IPS-18a (cell line): ENCODE results near the gene PTK7.
A peak's percentile ranks its signal among the peaks of the same experiment; 100 is the strongest.

Experiments
- H3K27ac ChIP-seq: one replicate; pipeline ENCODE4 v1.5.1; 2013; ENCODE audit warnings: low read length
- H3K27me3 ChIP-seq: one replicate; pipeline ENCODE4 v1.6.1; 2013; ENCODE audit warnings: mild to moderate bottlenecking, low read length; ENCODE audit not compliant: control insufficient read depth, insufficient read depth
- H3K36me3 ChIP-seq: one replicate; pipeline ENCODE4 v1.6.1; 2013; ENCODE audit warnings: low read depth, low read length; ENCODE audit not compliant: control insufficient read depth
- H3K4me1 ChIP-seq: one replicate; pipeline ENCODE4 v1.6.1; 2013; ENCODE audit warnings: low read depth, low read length; ENCODE audit not compliant: control insufficient read depth
- H3K4me3 ChIP-seq: one replicate; pipeline ENCODE4 v1.5.1; 2013; ENCODE audit warnings: low read length
- H3K9ac ChIP-seq: one replicate; pipeline ENCODE4 v1.6.1; 2013; ENCODE audit warnings: mild to moderate bottlenecking, low read length, moderate library complexity
- H3K9me3 ChIP-seq: one replicate; pipeline ENCODE4 v1.6.1; 2013; ENCODE audit warnings: low read depth, low read length; ENCODE audit not compliant: control insufficient read depth

PTK7 gene

DNA sequence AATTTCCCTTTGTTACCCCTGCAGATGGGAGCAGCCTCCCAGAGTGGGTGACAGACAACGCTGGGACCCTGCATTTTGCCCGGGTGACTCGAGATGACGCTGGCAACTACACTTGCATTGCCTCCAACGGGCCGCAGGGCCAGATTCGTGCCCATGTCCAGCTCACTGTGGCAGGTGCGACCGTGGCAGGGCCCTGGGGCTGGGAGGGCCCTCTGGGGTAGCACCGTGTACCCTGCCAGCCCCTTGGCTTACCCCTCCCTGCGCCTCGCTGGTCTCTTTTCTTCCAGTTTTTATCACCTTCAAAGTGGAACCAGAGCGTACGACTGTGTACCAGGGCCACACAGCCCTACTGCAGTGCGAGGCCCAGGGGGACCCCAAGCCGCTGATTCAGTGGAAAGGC, 65.5 kb downstream of the PTK7 start:
- no peak overlapping the region for H3K27ac ChIP-seq

DNA sequence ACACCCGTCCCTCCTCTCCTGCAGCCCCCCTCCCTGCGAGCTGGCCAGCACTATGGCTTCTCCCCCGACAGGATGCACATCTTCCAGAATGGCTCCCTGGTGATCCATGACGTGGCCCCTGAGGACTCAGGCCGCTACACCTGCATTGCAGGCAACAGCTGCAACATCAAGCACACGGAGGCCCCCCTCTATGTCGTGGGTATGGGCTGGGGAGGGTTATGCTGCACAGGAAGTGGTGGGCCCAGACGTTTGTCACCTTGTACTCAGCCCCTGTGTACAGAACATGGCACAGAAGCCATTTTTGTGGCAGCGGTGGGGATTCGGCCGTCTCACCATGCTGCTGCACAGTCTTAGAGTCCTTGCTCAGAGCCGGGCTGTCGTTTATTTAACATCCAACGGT, 66.0 kb downstream of the PTK7 start:
- Histone ChIP-seq H3K27ac (no peak overlapping the region), H3K27me3 (no peaks in the 10 kb centered on the region), H3K9ac (no peak overlapping the region), H3K4me3 (no peak overlapping the region), H3K4me1 (peaks cover 6% of the 10 kb centered on the region), H3K9me3 (no peaks in the 10 kb centered on the region), H3K36me3 (peaks cover 6% of the 10 kb centered on the region)

More for the DNA sequence above, 65.5 kb downstream of the PTK7 start:
- H3K36me3 ChIP-seq: peaks cover 6% of the 10 kb centered on the region
- no peak overlapping the region for H3K9ac ChIP-seq
- no peaks in the 10 kb centered on the region for H3K9me3 ChIP-seq
- H3K4me3 ChIP-seq: no peak overlapping the region
- peaks cover 6% of the 10 kb centered on the region for H3K4me1 ChIP-seq
- no peaks in the 10 kb centered on the region for H3K27me3 ChIP-seq

DNA sequence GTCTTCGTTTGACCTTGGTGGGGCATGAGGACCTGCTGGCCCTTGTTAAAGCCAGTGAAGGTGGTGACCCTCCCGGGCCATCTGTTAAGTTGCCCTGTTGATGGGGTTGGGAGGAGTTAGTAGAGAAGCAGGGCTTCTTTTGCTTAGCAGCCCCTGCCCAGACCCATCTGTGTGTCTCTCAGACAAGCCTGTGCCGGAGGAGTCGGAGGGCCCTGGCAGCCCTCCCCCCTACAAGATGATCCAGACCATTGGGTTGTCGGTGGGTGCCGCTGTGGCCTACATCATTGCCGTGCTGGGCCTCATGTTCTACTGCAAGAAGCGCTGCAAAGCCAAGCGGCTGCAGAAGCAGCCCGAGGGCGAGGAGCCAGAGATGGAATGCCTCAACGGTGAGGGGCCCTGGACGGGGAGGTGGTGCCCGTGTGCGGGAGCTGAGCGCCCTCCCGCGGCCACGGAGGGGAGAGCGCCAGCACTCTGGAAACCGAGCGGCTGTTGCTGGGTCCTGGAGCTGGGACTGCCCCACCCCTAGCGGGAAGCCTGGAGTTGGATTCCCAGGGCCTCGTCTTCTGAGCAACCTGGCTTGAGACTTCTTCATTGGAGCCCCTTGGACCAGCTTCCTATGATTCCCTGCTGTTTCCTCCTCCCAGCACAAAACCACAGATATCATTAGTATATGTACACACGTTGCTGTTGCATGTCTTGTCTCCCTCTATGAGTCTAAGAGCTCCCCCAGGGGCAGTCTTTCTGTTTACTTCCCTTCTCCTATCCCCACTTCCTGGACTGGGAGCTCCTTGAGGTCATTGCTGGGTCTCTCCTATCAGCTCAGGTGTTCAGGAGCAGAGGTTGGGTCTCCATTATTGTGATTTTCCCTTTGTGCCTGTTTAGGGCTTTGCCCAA, 67.4 kb downstream of the PTK7 start:
- Histone ChIP-seq H3K4me3 (no peak overlapping the region), H3K27ac (no peak overlapping the region), H3K36me3 (peaks cover 6% of the 10 kb centered on the region)

DNA sequence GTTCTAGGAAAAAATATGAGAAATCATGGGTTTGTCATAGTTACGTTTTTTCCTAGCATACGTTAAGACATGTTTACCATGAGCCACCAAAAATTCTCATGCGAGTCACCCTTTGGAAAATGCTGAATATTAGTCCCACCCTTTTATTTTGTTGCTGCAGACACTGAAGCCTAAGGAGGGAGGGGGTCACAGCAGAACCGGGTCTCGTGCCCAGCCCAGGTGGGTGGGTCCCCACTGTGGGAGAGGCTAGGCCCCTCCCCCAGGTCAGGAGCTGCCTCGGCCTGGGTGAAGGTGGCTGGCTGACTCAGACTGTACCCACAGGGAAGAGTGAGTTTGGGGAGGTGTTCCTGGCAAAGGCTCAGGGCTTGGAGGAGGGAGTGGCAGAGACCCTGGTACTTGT, 68.8 kb downstream of the PTK7 start:
- Histone ChIP-seq H3K9ac (no peak overlapping the region), H3K4me1 (peaks cover 6% of the 10 kb centered on the region), H3K4me3 (no peak overlapping the region), H3K27ac (no peak overlapping the region), H3K36me3 (peaks cover 6% of the 10 kb centered on the region), H3K9me3 (no peaks in the 10 kb centered on the region), H3K27me3 (no peaks in the 10 kb centered on the region)

More for the DNA sequence above, 67.4 kb downstream of the PTK7 start:
- H3K4me1 ChIP-seq: peaks cover 6% of the 10 kb centered on the region
- H3K9ac ChIP-seq: peak overlapping the region; percentile 5
- H3K27me3 ChIP-seq: no peaks in the 10 kb centered on the region
- no peaks in the 10 kb centered on the region for H3K9me3 ChIP-seq

DNA sequence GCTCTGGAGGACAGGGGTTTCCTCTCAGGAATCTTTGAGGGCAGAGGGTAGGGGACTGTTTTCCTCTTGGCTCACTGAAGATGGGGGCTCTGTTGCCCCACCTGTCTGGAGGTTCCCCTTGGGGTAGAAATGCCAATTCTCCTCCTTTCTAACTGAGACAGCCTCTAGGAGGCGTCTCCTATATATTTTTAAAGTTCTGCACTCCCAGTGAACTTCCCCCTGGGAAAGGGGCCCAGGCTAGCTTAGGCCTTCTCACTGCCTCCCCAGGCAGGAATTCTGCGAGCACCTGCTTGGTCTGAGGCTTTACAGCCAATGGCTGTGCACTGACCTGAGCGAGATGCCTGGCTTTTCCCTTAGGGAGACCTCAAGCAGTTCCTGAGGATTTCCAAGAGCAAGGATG, 70.1 kb downstream of the PTK7 start:
- H3K4me3 ChIP-seq: no peak overlapping the region
- H3K9ac ChIP-seq: no peak overlapping the region
- peaks cover 6% of the 10 kb centered on the region for H3K4me1 ChIP-seq
- H3K36me3 ChIP-seq: peaks cover 4% of the 10 kb centered on the region
- no peaks in the 10 kb centered on the region for H3K27me3 ChIP-seq
- no peak overlapping the region for H3K27ac ChIP-seq
- no peaks in the 10 kb centered on the region for H3K9me3 ChIP-seq

DNA sequence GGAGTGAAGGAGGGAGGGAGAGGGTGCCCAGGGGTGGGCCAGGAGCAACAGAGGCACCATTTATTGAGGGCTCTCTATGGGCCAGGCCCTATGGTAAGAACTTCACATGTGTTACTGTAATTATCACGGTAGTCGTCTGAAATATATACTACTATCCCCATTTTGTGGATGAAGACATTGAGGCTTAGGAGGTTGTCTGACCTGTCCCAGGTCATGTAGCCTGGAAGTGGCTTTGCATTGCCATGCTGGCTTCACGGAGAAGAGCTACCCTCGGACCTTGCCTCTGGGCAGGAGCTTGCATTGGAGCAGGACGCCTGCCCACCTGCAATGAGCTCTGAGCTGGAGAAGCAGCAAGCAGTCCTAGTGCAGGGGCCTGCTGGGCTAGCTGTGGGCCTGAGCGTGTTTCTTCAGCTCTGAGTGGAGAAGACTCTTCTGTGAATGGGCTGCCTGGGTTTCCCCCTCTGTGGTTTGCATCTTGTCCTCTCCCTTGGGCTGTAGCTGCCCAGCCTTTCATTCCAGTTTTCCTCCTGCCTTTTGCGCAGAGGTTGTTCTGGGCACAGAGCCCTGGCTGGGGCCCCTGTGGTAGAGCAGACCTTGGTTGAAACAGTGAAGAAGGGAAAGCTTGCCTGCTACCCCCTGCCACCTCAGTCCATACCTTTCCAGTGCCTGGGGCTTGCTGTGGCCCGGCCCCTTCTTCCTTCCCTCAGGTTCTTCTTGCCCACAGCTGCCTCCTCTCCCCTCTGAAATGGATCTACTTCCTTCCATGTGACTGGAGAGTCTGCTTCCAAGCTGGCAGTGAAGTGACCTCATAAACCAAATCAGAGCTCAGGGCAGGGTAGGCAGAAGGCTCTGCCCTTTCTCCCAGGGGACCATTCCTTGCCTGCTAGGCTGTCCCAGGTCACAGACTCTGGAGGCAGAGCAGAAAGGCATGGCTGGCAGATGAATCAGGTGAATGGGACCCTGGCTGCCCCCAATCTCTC, 70.9 kb downstream of the PTK7 start:
- peaks cover 3% of the 10 kb centered on the region for H3K36me3 ChIP-seq
- H3K4me1 ChIP-seq: peaks cover 6% of the 10 kb centered on the region
- H3K27ac ChIP-seq: no peak overlapping the region
- no peaks in the 10 kb centered on the region for H3K9me3 ChIP-seq
- no peak overlapping the region for H3K9ac ChIP-seq
- H3K27me3 ChIP-seq: no peaks in the 10 kb centered on the region
- no peak overlapping the region for H3K4me3 ChIP-seq

DNA sequence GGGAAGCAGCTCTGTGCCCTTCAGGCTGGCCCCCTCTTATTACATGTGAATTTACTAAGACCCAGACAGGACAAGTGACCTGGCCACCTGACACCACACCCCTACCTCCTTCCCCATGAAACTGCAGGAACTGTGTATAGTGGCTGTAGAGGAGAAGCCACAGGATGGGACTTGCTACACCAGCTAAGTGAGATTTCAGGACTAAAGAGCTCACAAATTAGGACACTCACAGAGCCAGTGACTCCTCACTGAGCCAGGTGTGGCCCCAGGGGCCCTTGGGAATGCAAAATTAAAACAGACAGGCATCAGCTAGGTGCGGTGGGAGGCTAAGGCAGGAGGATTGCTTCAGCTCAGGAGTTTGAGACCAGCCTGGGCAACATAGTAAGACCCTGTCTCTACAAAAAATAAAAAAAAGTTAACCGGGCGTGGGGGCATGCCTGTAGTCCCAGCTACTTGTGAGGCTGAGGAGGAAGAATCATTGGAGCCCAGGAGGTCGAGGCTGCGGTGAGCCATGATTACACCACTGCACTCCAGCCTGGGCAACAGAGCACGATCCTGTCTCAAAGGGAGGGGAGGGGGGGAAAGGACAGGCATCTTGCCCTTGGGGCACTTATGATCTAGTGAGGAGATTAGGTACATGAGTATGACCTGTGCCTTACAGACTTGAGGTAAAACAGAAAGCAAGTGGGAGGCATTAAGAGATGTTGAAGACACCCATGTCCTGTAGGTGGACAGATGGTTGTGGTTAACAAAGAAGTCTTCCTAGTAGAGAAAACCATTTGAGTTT, 71.8 kb downstream of the PTK7 start:
- Histone ChIP-seq H3K36me3 (peaks cover 3% of the 10 kb centered on the region), H3K27ac (no peak overlapping the region), H3K4me1 (peaks cover 5% of the 10 kb centered on the region), H3K9me3 (no peaks in the 10 kb centered on the region), H3K27me3 (no peaks in the 10 kb centered on the region), H3K9ac (no peak overlapping the region), H3K4me3 (no peak overlapping the region)

DNA sequence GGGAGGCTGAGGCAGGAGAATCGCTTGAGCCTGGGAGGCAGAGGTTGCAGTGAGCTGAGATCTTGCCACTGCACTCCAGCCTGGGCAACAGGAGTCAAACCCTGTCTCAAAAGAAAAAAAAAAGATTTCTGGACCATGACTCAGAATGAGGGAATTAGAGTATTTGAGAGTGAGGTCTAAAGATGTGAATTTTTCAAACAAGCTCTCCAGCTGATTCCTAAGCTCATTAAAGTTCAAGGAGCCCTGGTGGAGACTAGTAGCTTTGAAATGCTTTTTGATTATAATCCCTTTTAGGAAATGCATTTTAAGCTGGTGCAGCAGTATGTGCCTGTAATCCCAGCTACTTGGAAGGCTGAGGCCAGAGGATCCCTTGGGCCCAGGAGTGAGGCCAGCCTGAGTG, 73.2 kb downstream of the PTK7 start:
- H3K4me1 ChIP-seq: no peaks in the 10 kb centered on the region
- H3K4me3 ChIP-seq: no peak overlapping the region
- H3K9ac ChIP-seq: no peak overlapping the region
- peaks cover 3% of the 10 kb centered on the region for H3K36me3 ChIP-seq
- no peaks in the 10 kb centered on the region for H3K27me3 ChIP-seq
- H3K27ac ChIP-seq: no peak overlapping the region
- no peaks in the 10 kb centered on the region for H3K9me3 ChIP-seq

DNA sequence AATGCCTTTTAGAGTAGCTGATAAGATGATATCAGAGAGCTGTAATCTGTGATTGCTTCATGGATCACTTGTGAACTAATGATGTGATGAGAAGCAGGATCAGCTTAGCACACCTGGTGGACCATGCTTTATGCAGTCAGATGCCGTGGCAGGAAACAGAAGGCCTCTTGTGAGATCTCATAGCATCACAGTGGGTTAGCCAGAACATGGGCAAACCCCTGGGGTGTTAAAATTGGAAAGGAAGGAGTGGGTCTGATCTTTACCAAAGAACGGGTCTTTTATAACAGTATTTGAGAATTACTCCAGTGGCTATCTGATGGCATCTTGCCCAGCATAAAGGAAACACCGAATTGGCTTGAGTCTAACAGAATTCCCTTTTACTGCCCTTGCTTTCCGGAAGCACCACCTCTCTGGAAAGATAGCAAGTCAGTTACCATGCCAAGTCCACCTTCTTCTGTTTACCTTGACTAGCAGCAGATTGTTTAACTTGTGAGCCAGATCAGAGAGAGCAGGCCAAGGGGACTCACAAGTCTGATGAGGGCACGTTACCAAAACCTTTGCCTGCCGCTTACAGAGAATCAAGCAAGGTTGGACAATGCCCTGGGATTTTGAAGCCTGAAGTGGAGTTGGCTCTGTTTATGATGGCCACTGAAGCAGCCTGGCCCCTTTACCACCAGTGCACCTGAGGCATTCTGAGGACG, 74.1 kb downstream of the PTK7 start:
- Histone ChIP-seq H3K4me3 (no peak overlapping the region), H3K27ac (no peak overlapping the region), H3K9ac (no peak overlapping the region), H3K36me3 (peaks cover 3% of the 10 kb centered on the region), H3K27me3 (no peaks in the 10 kb centered on the region), H3K9me3 (no peaks in the 10 kb centered on the region), H3K4me1 (no peaks in the 10 kb centered on the region)

DNA sequence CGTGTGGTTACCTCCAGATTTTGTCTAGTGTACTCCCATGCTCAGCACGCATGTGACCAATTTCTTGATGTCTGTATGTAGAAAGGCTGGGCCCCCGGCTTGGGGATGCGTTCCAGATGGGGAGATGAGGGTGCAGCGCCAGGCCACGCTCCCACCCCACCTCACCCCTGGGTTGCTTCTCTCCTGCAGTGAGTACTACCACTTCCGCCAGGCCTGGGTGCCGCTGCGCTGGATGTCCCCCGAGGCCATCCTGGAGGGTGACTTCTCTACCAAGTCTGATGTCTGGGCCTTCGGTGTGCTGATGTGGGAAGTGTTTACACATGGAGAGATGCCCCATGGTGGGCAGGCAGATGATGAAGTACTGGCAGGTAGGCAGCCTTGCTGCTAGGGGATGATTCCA, 83.5 kb downstream of the PTK7 start:
- H3K27ac ChIP-seq: no peak overlapping the region
- H3K36me3 ChIP-seq: peaks cover 7% of the 10 kb centered on the region
- no peaks in the 10 kb centered on the region for H3K27me3 ChIP-seq
- no peak overlapping the region for H3K9ac ChIP-seq
- no peaks in the 10 kb centered on the region for H3K4me1 ChIP-seq
- no peak overlapping the region for H3K4me3 ChIP-seq
- no peaks in the 10 kb centered on the region for H3K9me3 ChIP-seq
